Body of pancreas (tissue), 4 donors: ENCODE measurements around the gene SYNE2.

Source experiments
- POLR2A ChIP-seq, 3 donors: fragments of 450-650 bp; IDR thresholded peaks; one replicate each; pipeline ENCODE4 v1.6.1; 2016; ENCODE audit warnings: antibody characterized with exemption in 3 of 3, mild to moderate bottlenecking in 2 of 3
- TF ChIP-seq, protein P1 (sequence below), 7 experiments: fragments of 450-650 bp in 4 of 7; fragments of 200-600 bp in 3 of 7; sonication (generic) in 3 of 7; IDR thresholded peaks; one replicate each; pipeline ENCODE4 v1.5.1; 2016 to 2019; ENCODE audit warnings: antibody characterized with exemption in 7 of 7

DNA sequence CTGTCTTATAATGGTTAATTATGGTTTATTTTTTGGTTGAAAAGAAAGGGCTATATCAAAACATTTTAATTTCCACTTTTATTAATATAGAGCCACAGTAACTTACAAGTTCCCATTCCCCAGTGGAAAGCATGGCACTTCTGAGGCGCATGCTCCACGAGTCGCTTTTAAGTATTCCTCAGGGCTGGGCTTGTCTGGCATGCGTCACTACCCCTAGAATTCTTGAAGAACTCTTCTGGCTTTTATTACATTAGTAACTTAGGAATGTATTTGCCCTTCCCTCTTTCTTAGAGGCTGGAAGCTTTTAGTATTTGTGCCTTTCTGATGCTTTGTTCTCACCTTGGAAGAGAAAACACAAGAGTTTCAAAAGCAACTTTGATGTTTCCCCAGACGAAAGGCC lies 360.3 kb downstream of the SYNE2 start:
- no peak for TF ChIP-seq POLR2A (IDR thresholded peaks at IDR 0.05)
- TF ChIP-seq, protein P1, sequence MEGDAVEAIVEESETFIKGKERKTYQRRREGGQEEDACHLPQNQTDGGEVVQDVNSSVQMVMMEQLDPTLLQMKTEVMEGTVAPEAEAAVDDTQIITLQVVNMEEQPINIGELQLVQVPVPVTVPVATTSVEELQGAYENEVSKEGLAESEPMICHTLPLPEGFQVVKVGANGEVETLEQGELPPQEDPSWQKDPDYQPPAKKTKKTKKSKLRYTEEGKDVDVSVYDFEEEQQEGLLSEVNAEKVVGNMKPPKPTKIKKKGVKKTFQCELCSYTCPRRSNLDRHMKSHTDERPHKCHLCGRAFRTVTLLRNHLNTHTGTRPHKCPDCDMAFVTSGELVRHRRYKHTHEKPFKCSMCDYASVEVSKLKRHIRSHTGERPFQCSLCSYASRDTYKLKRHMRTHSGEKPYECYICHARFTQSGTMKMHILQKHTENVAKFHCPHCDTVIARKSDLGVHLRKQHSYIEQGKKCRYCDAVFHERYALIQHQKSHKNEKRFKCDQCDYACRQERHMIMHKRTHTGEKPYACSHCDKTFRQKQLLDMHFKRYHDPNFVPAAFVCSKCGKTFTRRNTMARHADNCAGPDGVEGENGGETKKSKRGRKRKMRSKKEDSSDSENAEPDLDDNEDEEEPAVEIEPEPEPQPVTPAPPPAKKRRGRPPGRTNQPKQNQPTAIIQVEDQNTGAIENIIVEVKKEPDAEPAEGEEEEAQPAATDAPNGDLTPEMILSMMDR (IDR thresholded peaks at IDR 0.05): no peak
